ENCODE measurements around the gene SPTB. TPM values are rescaled to one million over a fixed set of nuclear protein-coding genes. Genes with fewer than 3 reads are reported as not detected.
A peak's percentile ranks its signal among the peaks of the same experiment; 100 is the strongest.

SPTB gene
- total and polyA plus RNA-seq, 9 of the 15 experiments (the other 6 are each of a cell fraction or from before 2014, with no cell fraction given): 0.21 to 45.9 (median 11.7) TPM

DNA sequence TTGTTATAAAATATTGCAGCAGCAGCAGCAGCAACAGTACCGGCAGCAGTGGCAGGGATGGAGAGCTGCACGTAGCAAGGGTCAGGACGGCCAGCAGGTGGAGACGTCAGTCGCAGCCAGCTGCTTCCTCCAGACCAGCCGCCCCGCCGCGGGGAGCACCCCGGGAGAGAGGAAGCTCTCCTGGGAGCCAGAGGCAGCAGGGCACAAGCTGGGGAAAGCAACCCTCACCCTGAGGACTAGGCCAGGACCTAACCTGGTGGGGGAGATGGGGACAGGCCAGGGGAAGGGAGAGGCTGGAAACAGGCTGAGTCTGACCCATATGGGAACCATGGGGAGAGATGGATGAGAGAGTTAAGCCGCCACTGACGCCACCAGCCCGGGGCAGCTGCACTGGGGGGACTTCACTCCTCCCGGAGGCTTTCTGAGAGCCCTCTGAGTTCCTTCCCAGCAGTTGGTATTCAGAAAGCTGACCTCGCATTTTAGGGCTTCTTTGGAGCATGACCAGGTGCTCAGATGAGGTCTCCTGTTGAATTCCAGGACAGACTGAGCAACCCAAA lies 56.3 kb downstream of the SPTB start (continued):
- TF ChIP-seq GABPB1 (CRISPR knock-in tag; IDR thresholded peaks at IDR 0.05) (peak; percentile 40; the same call in 1 of the 2 replicates), CC2D1A (IDR thresholded peaks at IDR 0.05) (0 out of 2 replicates have a peak, but pooled peaks have one; percentile 40), RBM17 (IDR thresholded peaks at IDR 0.05; ENCODE audit: borderline replicate concordance, low read depth, low read length) (no peak), SMC3 (conservative IDR thresholded peaks at IDR 0.05; ENCODE audit: insufficient read depth, low read depth, low read length) (peak; percentile 77; the same call in 1 of the 2 replicates), CREM (IDR thresholded peaks at IDR 0.05; ENCODE audit: low read depth) (peak; percentile 75), DEAF1 (CRISPR knock-in tag; IDR thresholded peaks at IDR 0.05) (0 out of 2 replicates have a peak, but pooled peaks have one; percentile 23), RB1 (IDR thresholded peaks at IDR 0.05; ENCODE audit: low read depth) (peak; percentile 15; the same call in 1 of the 2 replicates), MTA2 (IDR thresholded peaks at IDR 0.05; ENCODE audit: low read depth) (no peak), ZNF263 (CRISPR knock-in tag; IDR thresholded peaks at IDR 0.05; ENCODE audit: borderline replicate concordance) (peak; percentile 86), ZNF830 (CRISPR knock-in tag; IDR thresholded peaks at IDR 0.05) (no peak), ZNF146 (CRISPR knock-in tag; IDR thresholded peaks at IDR 0.05; ENCODE audit: unreplicated experiment) (no peak), PCBP2 (IDR thresholded peaks at IDR 0.05; ENCODE audit: low read depth, low read length, poor library complexity, severe bottlenecking) (no peak), CTCFL (IDR thresholded peaks at IDR 0.05; ENCODE audit: borderline replicate concordance, insufficient read depth, low read depth, low read length, poor library complexity, severe bottlenecking) (peak; percentile 6), CTCF (IDR thresholded peaks at IDR 0.05 in 2 of 3, conservative IDR thresholded peaks at IDR 0.05 in 1 of 3; ENCODE audit: insufficient read depth in 2 of 3, low read depth in 1 of 3, low read length in 3 of 3) (peak; percentile 62 to 82 (median 72)), MAFG (tag; conservative IDR thresholded peaks at IDR 0.05) (no peak)
- TF ChIP-seq, protein P1, sequence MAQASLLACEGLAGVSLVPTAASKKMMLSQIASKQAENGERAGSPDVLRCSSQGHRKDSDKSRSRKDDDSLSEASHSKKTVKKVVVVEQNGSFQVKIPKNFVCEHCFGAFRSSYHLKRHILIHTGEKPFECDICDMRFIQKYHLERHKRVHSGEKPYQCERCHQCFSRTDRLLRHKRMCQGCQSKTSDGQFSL (CRISPR knock-in tag; IDR thresholded peaks at IDR 0.05): no peak
- TF ChIP-seq, protein P1 (tag; IDR thresholded peaks at IDR 0.05): no peak
- TF ChIP-seq, protein P2, sequence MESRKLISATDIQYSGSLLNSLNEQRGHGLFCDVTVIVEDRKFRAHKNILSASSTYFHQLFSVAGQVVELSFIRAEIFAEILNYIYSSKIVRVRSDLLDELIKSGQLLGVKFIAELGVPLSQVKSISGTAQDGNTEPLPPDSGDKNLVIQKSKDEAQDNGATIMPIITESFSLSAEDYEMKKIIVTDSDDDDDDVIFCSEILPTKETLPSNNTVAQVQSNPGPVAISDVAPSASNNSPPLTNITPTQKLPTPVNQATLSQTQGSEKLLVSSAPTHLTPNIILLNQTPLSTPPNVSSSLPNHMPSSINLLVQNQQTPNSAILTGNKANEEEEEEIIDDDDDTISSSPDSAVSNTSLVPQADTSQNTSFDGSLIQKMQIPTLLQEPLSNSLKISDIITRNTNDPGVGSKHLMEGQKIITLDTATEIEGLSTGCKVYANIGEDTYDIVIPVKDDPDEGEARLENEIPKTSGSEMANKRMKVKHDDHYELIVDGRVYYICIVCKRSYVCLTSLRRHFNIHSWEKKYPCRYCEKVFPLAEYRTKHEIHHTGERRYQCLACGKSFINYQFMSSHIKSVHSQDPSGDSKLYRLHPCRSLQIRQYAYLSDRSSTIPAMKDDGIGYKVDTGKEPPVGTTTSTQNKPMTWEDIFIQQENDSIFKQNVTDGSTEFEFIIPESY (CRISPR knock-in tag; IDR thresholded peaks at IDR 0.05): peak; percentile 79

Data from K562 (cell line).